Kidney glomerular epithelial cell (primary cell): ENCODE data around the gene CSAG2.

Experiments
- DNase-seq: peaks from one replicate; lab custom pipeline; 2025; lab: John Stamatoyannopoulos, UW

Gene CSAG2

DNA sequence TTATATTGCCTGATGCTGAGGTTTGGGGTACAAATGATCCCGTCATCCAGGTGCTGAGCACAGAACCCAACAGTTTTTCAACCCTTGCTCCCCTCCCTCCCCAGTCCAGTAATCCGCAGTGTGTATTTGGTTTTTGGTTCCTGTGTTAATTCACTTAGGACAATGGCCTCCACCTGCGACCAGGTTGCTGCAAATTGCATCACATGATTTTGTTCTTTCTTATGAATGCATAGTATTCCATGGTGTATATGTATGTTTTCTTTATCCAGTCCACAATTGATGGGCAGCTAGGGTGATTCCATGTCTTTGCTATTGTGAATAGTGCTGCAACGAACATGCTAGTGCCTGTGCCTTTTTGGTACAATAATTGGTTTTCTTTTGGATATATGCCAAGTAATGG is 46.0 kb downstream of the CSAG2 start:
- DNase-seq: no peak

DNA sequence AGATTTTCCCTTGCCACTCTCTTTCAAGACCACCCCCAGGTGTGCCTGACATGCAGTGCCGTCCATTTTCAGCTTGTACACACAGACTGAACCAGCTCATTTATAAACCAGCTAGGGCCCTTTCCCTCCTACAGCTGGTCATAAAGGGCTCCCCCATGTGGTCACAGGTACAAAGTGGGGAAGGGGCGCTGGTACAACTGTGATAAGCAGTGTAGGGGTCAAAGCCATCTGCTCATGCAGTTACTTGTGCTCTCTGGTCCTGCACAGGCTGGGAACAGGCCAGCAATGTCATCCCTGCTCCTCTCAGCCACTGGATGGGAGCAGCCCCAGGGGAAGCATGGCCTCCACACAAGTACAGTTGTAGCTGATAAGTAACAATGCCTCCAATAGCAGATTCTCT is 50.8 kb downstream of the CSAG2 start:
- no peak for DNase-seq
